Smooth muscle cell (in vitro differentiated cells): ENCODE measurements around the gene ADCYAP1. TPM values are rescaled to one million over a fixed set of nuclear protein-coding genes. Genes with fewer than 3 reads are reported as not detected.

Experiments
- DNase-seq: peaks from one replicate; lab custom pipeline; 2025; ENCODE audit not compliant: unreplicated experiment; lab: John Stamatoyannopoulos, UW
- H2AFZ ChIP-seq: fragments of 200-600 bp; sonication (generic); 2 replicates; pipeline ENCODE4 v1.6.0; 2016; ENCODE audit warnings: antibody characterized with exemption, low read depth, mild to moderate bottlenecking
- H3F3A ChIP-seq: fragments of 200-600 bp; sonication (generic); 2 replicates; pipeline ENCODE4 v1.6.0; 2017; ENCODE audit warnings: antibody characterized with exemption, low read depth
- H3K27ac ChIP-seq: fragments of 200-600 bp; sonication (generic); 2 replicates; pipeline ENCODE4 v1.5.1; 2016; ENCODE audit warnings: low read depth, mild to moderate bottlenecking
- H3K27me3 ChIP-seq: fragments of 200-600 bp; sonication (generic); 2 replicates; pipeline ENCODE4 v1.6.1; 2016; ENCODE audit warnings: low read depth, mild to moderate bottlenecking
- H3K36me3 ChIP-seq: fragments of 200-600 bp; sonication (generic); 2 replicates; pipeline ENCODE4 v1.5.1; 2016; ENCODE audit warnings: low read depth
- H3K4me1 ChIP-seq: fragments of 200-600 bp; sonication (generic); 2 replicates; pipeline ENCODE4 v1.5.1; 2016; ENCODE audit warnings: low read depth
- H3K4me2 ChIP-seq: fragments of 200-600 bp; sonication (generic); 2 replicates; pipeline ENCODE4 v1.6.0; 2016; ENCODE audit warnings: mild to moderate bottlenecking
- H3K4me3 ChIP-seq: fragments of 200-600 bp; sonication (generic); 2 replicates; pipeline ENCODE4 v1.5.1; 2016; ENCODE audit warnings: mild to moderate bottlenecking
- H3K79me2 ChIP-seq: fragments of 200-600 bp; sonication (generic); 2 replicates; pipeline ENCODE4 v1.6.0; 2016; ENCODE audit warnings: low read depth, mild to moderate bottlenecking
- H3K9ac ChIP-seq: fragments of 200-600 bp; sonication (generic); 2 replicates; pipeline ENCODE4 v1.6.0; 2016; ENCODE audit warnings: low read depth
- H3K9me3 ChIP-seq: fragments of 200-600 bp; sonication (generic); replicated peaks from 2 replicates; pipeline ENCODE4 v1.5.1; 2016; ENCODE audit warnings: low read depth
- H4K20me1 ChIP-seq: fragments of 200-600 bp; sonication (generic); 2 replicates; pipeline ENCODE4 v1.6.0; 2016; ENCODE audit warnings: low read depth
- WGBS: methylation state at CpG from one replicate; pipeline ENCODE4 v1.1.7; 2016; ENCODE audit warnings: low lambda C conversion rate; 5-methylcytosine and 5-hydroxymethylcytosine counted together
- polyA plus RNA-seq: library from polyadenylated mRNA; unstranded; fragments of >200 nt; fragmentation: Nextera tagmentation; extraction: Ambion mirVana; gene quantifications from 2 replicates; pipeline ENCODE4 v1.2.1, GENCODE V29; 2016
- total RNA-seq: library from RNA; depleted of rRNA; stranded (reverse); fragments of >200 nt; gene quantifications from 2 replicates; pipeline ENCODE4 v1.2.3, GENCODE V29; 2014
- TF ChIP-seq, protein P1 (sequence below): fragments of 200-600 bp; sonication (generic); IDR thresholded peaks from 2 replicates; pipeline ENCODE4 v1.5.1; 2017; ENCODE audit warnings: borderline replicate concordance, mild to moderate bottlenecking, antibody characterized with exemption; ENCODE audit not compliant: insufficient read depth, poor library complexity, severe bottlenecking

Gene ADCYAP1
- total and polyA plus RNA-seq, 2 experiments from 2014 or later = not detected

DNA sequence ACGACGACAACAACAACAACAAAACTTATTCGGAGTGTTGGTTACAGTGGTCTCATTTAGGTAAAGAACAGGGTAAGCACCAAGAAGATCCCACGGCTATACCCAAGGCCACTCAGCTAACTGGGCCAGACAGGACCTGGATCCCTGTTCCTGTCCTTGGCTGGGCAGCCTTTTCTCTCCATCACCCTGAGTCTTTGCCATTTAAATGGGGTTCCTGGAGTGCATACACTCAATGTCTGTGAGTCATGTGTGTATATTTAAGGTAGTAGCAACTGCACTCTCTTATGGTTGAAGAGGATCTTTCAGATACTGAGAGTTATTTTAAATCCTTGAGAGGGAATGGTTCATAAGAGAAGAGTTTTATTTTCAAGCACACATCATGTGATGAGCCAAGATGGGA, 35.3 kb downstream of the ADCYAP1 start:
- no peaks in the 10 kb centered on the region for H3K27me3 ChIP-seq
- no peaks in the 10 kb centered on the region for H4K20me1 ChIP-seq
- no peak overlapping the region for H3K4me2 ChIP-seq
- no peak overlapping the region for H3K4me3 ChIP-seq
- H2AFZ ChIP-seq = no peak overlapping the region
- WGBS = 89% methylated on average over 4 of the region's 4 CpGs
- no peaks in the 10 kb centered on the region for H3F3A ChIP-seq
- no peaks in the 10 kb centered on the region for H3K36me3 ChIP-seq
- H3K79me2 ChIP-seq = no peaks in the 10 kb centered on the region
- DNase-seq = no peak
- H3K9ac ChIP-seq = no peak overlapping the region
- no peak overlapping the region for H3K27ac ChIP-seq
- TF ChIP-seq, protein P1, sequence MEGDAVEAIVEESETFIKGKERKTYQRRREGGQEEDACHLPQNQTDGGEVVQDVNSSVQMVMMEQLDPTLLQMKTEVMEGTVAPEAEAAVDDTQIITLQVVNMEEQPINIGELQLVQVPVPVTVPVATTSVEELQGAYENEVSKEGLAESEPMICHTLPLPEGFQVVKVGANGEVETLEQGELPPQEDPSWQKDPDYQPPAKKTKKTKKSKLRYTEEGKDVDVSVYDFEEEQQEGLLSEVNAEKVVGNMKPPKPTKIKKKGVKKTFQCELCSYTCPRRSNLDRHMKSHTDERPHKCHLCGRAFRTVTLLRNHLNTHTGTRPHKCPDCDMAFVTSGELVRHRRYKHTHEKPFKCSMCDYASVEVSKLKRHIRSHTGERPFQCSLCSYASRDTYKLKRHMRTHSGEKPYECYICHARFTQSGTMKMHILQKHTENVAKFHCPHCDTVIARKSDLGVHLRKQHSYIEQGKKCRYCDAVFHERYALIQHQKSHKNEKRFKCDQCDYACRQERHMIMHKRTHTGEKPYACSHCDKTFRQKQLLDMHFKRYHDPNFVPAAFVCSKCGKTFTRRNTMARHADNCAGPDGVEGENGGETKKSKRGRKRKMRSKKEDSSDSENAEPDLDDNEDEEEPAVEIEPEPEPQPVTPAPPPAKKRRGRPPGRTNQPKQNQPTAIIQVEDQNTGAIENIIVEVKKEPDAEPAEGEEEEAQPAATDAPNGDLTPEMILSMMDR = no peak
- H3K4me1 ChIP-seq = no peaks in the 10 kb centered on the region
- H3K9me3 ChIP-seq = no peaks in the 10 kb centered on the region

DNA sequence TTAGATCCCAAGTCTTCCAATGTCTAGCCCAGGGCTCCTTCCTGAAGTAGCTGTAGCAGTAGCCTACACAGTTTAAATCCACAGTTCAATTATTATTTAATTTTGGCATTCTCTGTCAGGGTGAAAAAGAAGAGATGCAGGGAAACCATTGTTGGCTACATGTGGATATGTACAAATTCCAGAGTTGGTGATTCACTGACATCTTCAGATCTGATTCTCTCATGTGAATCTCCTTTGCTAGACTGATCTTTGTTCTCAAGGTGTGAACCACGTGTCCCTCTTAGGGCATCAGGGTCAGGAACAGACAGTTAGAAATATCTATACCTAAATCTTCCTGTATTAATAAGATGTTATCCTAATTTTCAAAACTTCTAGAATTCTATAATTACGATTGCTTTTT, 36.7 kb downstream of the ADCYAP1 start:
- no peak overlapping the region for H3K4me3 ChIP-seq
- H3K9me3 ChIP-seq = no peaks in the 10 kb centered on the region
- H4K20me1 ChIP-seq = no peaks in the 10 kb centered on the region
- TF ChIP-seq, protein P1 = no peak
- DNase-seq = no peak
- 85% methylated on average over 2 of the region's 2 CpGs for WGBS
- H3K4me1 ChIP-seq = no peaks in the 10 kb centered on the region
- no peaks in the 10 kb centered on the region for H3K27me3 ChIP-seq
- H3F3A ChIP-seq = no peaks in the 10 kb centered on the region
- no peaks in the 10 kb centered on the region for H3K36me3 ChIP-seq
- no peak overlapping the region for H3K4me2 ChIP-seq
- H2AFZ ChIP-seq = no peak overlapping the region
- H3K27ac ChIP-seq = no peak overlapping the region
- H3K9ac ChIP-seq = no peak overlapping the region
- H3K79me2 ChIP-seq = no peaks in the 10 kb centered on the region

GRCh38 chr18:944440-944839, 39.8 kb downstream of the ADCYAP1 start:
- Histone ChIP-seq H3F3A (no peaks in the 10 kb centered on the region), H3K4me2 (no peak overlapping the region), H3K36me3 (no peaks in the 10 kb centered on the region), H3K27me3 (no peaks in the 10 kb centered on the region), H3K9ac (no peak overlapping the region), H3K9me3 (no peaks in the 10 kb centered on the region), H2AFZ (no peak overlapping the region), H3K79me2 (no peaks in the 10 kb centered on the region), H3K4me3 (no peak overlapping the region), H4K20me1 (no peaks in the 10 kb centered on the region), H3K4me1 (no peaks in the 10 kb centered on the region), H3K27ac (no peak overlapping the region)
- no peak for DNase-seq
- TF ChIP-seq, protein P1 = no peak
- WGBS = 45% methylated on average over 1 of the region's 1 CpG
